Measurements from ENCODE around the gene TNFAIP6. TPM values are rescaled to one million over a fixed set of nuclear protein-coding genes. Genes with fewer than 3 reads are reported as not detected.

The TNFAIP6 gene
- total and polyA plus RNA-seq, 2 of the 8 experiments (the other 6 are each of a cell fraction or from before 2014, with no cell fraction given) = 1.1 to 2.0 TPM

GRCh38 chr2:151408788-151409600 is 51.6 kb downstream of the TNFAIP6 start:
- H3K9me3 ChIP-seq (ENCODE audit: insufficient read depth in 2 of 2, low read depth in 1 of 2, low read length in 1 of 2) = no peaks in the 10 kb centered on the region; a peak in 1 of 4 replicates
- H3K79me2 ChIP-seq (ENCODE audit: control insufficient read depth in 1 of 2, insufficient read depth in 2 of 2, low read length in 2 of 2) = peaks cover 9 to 40% of the 10 kb centered on the region in 2 experiments
- no peak overlapping the region for H3K4ac ChIP-seq (replicated peaks; ENCODE audit: insufficient read length, low read depth, low read length)
- no peak overlapping the region for H3K23ac ChIP-seq (ENCODE audit: insufficient read length)
- H4K8ac ChIP-seq (ENCODE audit: extremely low read depth, insufficient read depth, low read length) = no peak overlapping the region
- H2AFZ ChIP-seq (ENCODE audit: low read length) = no peak overlapping the region
- H3K79me1 ChIP-seq (ENCODE audit: low read depth, low read length) = no peaks in the 10 kb centered on the region; the same call in 1 of the 2 replicates
- FAIRE-seq (no peak), DNase-seq (ENCODE audit: low read depth in 1 of 2, low spot score in 2 of 2) (peak; percentile 68 to 84)
- H3K27me3 ChIP-seq (replicated peaks in 1 of 4; ENCODE audit: control insufficient read depth in 3 of 4, extremely low read depth in 1 of 4, insufficient read depth in 3 of 4, low read length in 3 of 4) = no peaks in the 10 kb centered on the region
- H3K36me3 ChIP-seq (ENCODE audit: control insufficient read depth in 2 of 4, insufficient read depth in 4 of 4, low read length in 3 of 4) = peaks cover 3 to 26% (median 18%) of the 10 kb centered on the region in 4 experiments; a peak in 4 of 8 replicates
- peak overlapping the region; percentile 0 to 26; a peak in 1 of 4 replicates for H3K4me2 ChIP-seq (ENCODE audit: insufficient read depth in 1 of 2, low read depth in 2 of 2, low read length in 2 of 2)
- H3K56ac ChIP-seq (replicated peaks; ENCODE audit: insufficient read length, low read depth, low read length) = no peak overlapping the region
- H4K5ac ChIP-seq (ENCODE audit: insufficient read length, low read depth, low read length) = peak overlapping the region; percentile 63
- H2AK5ac ChIP-seq (ENCODE audit: low read depth, low read length) = 0 out of 2 replicates have a peak overlapping the region, but pooled peaks have one; percentile 9
- ChIA-PET CTCF (ENCODE audit: partially characterized antibody) (interaction anchor here (1.1 to 1.4 kb wide), 3 partner anchors 28 to 164 kb away, joined by 3 to 4 read pairs (median 3); no protein-coding TSS in a partner anchor), POLR2A (ENCODE audit: partially characterized antibody) (interaction anchor here (0.8 to 2.2 kb wide), 11 partner anchors 10 to 148 kb away, joined by 3 to 14 read pairs (median 5); partner anchors contain the start of genes NMI and RBM43)
- H3K14ac ChIP-seq (ENCODE audit: insufficient read length) = no peak overlapping the region
- H3K4me3 ChIP-seq (ENCODE audit: extremely low read depth in 1 of 4, insufficient read depth in 2 of 4, low read depth in 3 of 4, low read length in 4 of 4) = peak overlapping the region in 3 of 4 experiments; percentile 77 to 94 (median 88); a peak in 5 of 8 replicates
- H3K9ac ChIP-seq (replicated peaks in 1 of 4; ENCODE audit: extremely low read depth in 1 of 4, low read depth in 3 of 4, low read length in 3 of 4) = no peak overlapping the region; a peak in 1 of 7 replicates
- WGBS, 2 experiments (ENCODE audit: extremely low coverage in 1 of 2, insufficient coverage in 1 of 2, insufficient read length in 1 of 2, insufficient replicate concordance in 2 of 2, low coverage in 1 of 2, low lambda C conversion rate in 2 of 2, missing lambda C conversion rate in 1 of 2) = 65% methylated on average over 19 of the region's 25 CpGs; no CpG with 5 or more reads in 1 of the 2 experiments
- H4K91ac ChIP-seq (replicated peaks; ENCODE audit: insufficient read length, low read length) = peak overlapping the region; percentile 75
- peak overlapping the region; percentile 80; the same call in 1 of the 2 replicates for H2BK20ac ChIP-seq (ENCODE audit: low read length)
- H3K18ac ChIP-seq (ENCODE audit: extremely low read depth, low read length) = peak overlapping the region; percentile 75; the same call in 1 of the 2 replicates
- H2BK12ac ChIP-seq (ENCODE audit: low read depth, low read length) = peak overlapping the region; percentile 45; the same call in 1 of the 2 replicates
- H4K20me1 ChIP-seq (replicated peaks in 1 of 2; ENCODE audit: control insufficient read depth in 1 of 2, insufficient read depth in 2 of 2, low read length in 2 of 2) = peaks cover 0 to 7% of the 10 kb centered on the region in 2 experiments
- no peak overlapping the region for H2BK15ac ChIP-seq (ENCODE audit: low read length)
- H2BK5ac ChIP-seq (ENCODE audit: low read depth, low read length) = peak overlapping the region; percentile 97
- H2BK120ac ChIP-seq (replicated peaks; ENCODE audit: low read depth, low read length) = peak overlapping the region; percentile 6
- H3K23me2 ChIP-seq (ENCODE audit: low read depth, low read length) = no peaks in the 10 kb centered on the region; the same call in 1 of the 2 replicates
- H3K27ac ChIP-seq (ENCODE audit: low read depth, low read length) = peak overlapping the region; percentile 99; the same call in 1 of the 2 replicates
- peaks cover 0 to 7% (median 3%) of the 10 kb centered on the region in 4 experiments; a peak in 3 of 7 replicates for H3K4me1 ChIP-seq (replicated peaks in 1 of 4; ENCODE audit: control insufficient read depth in 3 of 4, insufficient read depth in 4 of 4, low read length in 3 of 4)
- TF ChIP-seq YY1 (IDR thresholded peaks at IDR 0.05; ENCODE audit: low read depth, low read length) (no peak), GTF2F1 (IDR thresholded peaks at IDR 0.05; ENCODE audit: borderline replicate concordance, low read depth, low read length) (no peak), POLR2AphosphoS5 (IDR thresholded peaks at IDR 0.05; ENCODE audit: low read depth, low read length) (no peak), TEAD4 (IDR thresholded peaks at IDR 0.05; ENCODE audit: low read depth, low read length) (peak; percentile 65; the same call in 1 of the 2 replicates), SP4 (IDR thresholded peaks at IDR 0.05; ENCODE audit: low read length) (no peak), EGR1 (IDR thresholded peaks at IDR 0.05; ENCODE audit: borderline replicate concordance, low read depth, low read length) (no peak), SIRT6 (IDR thresholded peaks at IDR 0.05; ENCODE audit: low read length) (no peak), CTBP2 (IDR thresholded peaks at IDR 0.05; ENCODE audit: borderline replicate concordance, insufficient read depth, insufficient read length, low read length) (no peak), CHD1 (IDR thresholded peaks at IDR 0.05; ENCODE audit: low read depth, low read length) (no peak), RAD21 (IDR thresholded peaks at IDR 0.05 in 1 of 2, conservative IDR thresholded peaks at IDR 0.05 in 1 of 2; ENCODE audit: low read depth in 2 of 2, low read length in 2 of 2) (0 out of 4 replicates have a peak, but pooled peaks have one; percentile 3 to 9), CEBPB (IDR thresholded peaks at IDR 0.05; ENCODE audit: low read depth, low read length) (no peak)

All from H1 (cell line).